ENCODE measurements around the gene CEP57.

Gene CEP57

DNA sequence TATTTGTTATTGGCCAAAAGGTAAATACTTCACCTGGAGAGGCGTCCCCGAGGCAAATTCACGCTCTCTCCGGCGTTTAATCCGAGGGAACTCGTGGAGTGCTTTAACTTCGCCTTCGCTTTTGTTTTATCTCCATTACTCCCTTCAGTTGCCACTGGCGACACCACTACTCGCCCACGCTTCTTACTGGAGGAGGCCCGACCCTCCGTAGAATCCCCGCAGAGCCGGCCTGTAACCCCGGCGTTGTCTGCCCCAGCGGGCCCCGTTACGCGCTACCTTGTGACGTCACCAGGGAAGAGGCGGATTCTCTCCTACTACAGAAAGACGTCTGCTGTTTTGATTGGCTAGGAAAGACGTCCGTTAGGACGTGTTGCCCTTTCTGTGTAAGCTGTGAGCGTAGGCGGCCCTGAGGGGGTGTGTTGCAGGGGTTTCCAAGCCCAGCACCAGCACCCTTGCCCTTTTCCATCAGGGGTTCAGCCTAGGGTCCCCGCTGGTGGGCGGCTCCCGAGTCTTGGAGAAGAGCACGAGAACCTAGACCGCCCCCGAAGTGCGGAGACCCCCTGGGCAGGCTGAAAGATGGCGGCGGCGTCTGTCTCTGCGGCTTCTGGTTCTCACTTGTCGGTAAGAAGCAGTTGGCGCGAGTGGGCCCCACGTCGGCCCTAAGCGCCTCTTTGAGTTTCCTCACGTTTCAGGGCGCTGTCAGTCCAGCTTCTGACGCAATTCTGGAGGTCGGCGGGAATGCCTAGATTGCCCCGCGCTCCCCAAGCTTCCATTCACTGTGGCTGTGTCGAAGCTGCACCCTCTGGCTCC lies at the start of gene CEP57:
Gene CEP57, plus strand, starts transcription at position 376 of the 810 bp plus-strand sequence. Its CDS starts 201 bp downstream, at position 577.
- peak; percentile 91 for DNase-seq (ENCODE audit: low spot score)

- no peak for DNase-seq (ENCODE audit: low spot score)
These were observed 40.2 kb upstream of the CEP57 start for GRCh38 chr11:95750101-95750500.

DNA sequence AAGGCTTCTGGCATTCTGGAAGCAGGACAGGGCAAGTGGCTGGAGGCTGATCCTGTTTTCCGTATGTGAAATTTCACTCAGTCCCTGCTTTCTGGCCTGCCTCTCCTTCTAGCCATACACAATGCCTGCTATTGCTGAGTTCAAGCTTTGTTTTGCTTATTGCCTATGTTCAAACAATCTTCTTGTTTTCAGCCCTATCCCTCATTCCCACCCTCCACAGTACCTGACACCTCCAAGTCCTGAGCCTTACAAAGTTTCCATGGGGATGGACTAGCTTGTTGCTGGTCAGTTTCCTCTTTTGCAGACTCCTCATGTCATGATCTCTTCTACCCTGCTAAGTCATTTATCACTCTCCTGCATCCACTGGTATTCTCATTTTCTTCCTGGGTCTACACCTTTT lies 38.8 kb upstream of the CEP57 start:
- no peak for DNase-seq (ENCODE audit: low spot score)

- DNase-seq (ENCODE audit: low spot score) = no peak
These were observed 29.4 kb upstream of the CEP57 start for GRCh38 chr11:95760941-95761340.

GRCh38 chr11:95762534-95762933 lies 27.8 kb upstream of the CEP57 start:
- no peak for DNase-seq (ENCODE audit: low spot score)

DNA sequence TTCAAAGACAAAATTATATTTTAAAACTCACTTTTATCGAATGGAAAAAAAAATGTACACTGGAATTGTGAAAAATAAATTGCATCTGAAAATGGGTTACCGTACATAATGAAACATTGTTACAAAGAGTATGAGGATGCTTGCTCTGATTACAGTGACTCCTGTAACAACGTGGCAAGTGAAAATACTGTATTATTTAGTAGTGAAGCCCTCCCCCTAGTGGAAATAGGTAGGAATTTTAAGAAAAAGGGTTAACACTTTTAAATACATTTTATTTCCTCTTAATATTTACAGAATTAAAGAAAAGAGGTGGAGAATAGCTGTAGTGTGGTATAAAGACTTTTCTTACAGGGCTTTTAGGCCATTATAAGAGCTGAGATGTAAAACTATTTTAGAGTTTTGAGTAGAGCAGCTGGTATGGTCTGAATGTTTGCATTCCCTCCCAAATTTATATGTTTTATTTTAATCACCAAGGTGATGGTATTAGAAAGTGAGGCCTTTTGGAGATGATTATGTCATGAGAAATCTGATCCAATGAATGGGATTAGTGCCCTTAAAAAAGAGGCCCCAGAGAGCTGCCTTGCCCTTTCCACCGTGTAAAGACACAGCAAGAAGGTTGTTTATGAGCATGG lies 25.9 kb upstream of the CEP57 start:
- DNase-seq (ENCODE audit: low spot score) = peak; percentile 20

DNA sequence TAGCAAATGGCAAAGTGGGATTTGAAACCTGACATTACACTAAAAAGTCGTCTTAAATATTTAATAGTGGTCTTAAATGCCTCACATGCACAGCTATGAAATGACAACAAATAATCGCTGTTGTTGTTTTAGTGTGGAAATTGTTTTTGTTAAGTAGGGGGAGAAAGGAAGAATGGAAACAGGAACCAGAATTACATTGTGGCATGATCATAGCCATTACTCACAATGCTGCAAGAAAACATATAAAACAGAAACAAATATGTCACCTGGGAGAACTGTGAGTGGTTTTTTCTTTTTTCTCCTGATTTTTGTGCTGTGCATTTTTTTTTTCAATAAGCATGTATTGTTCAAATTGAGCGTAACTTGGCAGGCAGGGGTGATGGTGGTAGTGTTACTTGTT lies 23.6 kb upstream of the CEP57 start:
- DNase-seq (ENCODE audit: low spot score) = no peak

DNA sequence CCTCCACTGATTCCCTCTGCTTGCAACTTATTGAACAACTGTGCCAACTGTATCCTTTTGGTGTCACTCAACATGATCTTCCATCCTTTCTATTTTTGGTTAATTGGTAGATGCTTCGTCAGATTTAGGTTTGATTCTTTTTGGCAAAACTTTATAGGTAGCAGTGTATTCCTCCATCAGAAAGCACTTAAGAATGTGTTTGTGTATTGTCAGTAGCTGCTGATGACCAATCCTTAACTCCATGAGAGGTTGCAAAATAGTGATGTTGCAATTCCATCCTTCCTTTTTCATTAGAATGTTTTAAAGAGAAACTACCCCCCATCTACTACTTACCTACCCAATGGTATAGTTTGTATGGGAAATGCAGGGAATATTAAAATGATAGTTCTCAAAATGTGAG lies 22.8 kb upstream of the CEP57 start:
- no peak for DNase-seq (ENCODE audit: low spot score)

GRCh38 chr11:95768521-95768920 lies 21.8 kb upstream of the CEP57 start:
- no peak for DNase-seq (ENCODE audit: low spot score)

GRCh38 chr11:95776859-95777258 lies 13.4 kb upstream of the CEP57 start:
- no peak for DNase-seq (ENCODE audit: low spot score)

- no peak for DNase-seq (ENCODE audit: low spot score)
These were observed 11.6 kb upstream of the CEP57 start for GRCh38 chr11:95778699-95779098.

DNA sequence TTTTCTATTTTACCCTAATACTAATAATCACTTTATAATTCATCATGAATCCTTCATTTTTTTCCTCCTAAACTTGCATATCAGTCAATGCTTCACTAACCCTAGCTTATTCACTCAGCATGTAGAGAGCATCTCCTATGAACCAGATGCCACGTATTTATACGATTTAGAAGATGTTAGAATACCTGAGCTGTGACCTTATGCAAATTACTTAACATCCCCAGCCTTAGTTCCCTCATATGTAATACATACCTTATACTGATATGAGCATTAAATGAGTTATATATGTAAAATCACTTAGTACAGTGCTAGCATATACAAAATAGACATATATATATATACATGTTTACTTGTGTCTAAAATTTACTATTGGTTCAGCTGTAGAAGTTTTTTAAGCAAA lies 9.8 kb upstream of the CEP57 start:
- no peak for DNase-seq (ENCODE audit: low spot score)

- DNase-seq (ENCODE audit: low spot score) = peak; percentile 32
These were observed 1.3 kb upstream of the CEP57 start for GRCh38 chr11:95788921-95789505.

DNA sequence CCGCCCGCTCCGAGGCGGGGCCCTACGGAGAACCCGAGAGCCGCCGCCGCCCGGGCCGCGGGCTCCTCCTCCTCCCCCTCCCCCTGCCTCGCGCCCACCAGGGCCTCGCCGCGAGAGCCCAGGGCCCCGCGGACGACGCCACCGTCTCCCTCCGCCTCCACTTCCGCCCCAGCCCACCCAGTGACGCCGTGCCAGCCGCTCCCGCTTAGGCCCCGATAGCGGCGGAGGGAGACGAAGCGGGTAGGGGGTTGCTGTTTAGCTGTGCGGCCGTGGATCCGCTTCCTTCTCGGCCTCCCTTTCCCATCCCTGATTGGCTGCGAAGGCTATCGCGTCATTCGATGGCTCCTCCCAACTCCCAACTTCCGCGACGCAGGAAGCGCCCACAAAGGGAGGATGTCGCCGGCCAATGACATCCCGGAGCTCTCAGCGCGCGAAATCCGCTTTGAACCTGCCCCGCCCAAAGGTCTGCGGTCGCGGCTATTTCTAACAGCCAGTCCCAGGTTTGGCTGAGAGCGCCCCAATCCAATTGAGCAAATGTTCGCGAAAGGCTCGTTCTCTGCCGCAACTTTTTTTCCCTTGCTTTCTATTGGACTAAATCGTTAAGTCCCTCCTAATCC lies 684 bp upstream of the CEP57 start, which contains the start of gene FAM76B:
Gene FAM76B, minus strand, starts transcription at position 277 of the 617 bp plus-strand sequence. CDS start 304 bp downstream, outside the sequence.
- DNase-seq (ENCODE audit: low spot score) = peak; percentile 91

- peak; percentile 14 for DNase-seq (ENCODE audit: low spot score)
These were observed 823 bp downstream of the CEP57 start for GRCh38 chr11:95790933-95791708.

DNA sequence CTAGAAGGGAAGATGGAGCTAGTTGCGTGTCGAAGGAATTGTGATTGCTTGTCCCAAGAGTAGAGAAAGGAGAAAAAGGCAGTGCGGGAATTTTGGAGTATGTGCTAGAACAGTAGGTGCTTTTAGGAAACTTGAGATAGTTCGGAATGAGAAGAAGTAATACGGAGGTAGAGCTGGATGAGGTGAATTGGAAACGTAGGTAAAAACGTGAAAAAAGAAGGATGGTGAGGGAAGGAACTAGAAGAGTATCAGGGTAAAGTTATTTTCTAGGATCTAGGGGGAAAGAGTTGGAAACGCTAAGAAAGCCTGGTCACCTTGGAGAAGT lies 1.4 kb downstream of the CEP57 start:
- no peak for DNase-seq (ENCODE audit: low spot score)

DNA sequence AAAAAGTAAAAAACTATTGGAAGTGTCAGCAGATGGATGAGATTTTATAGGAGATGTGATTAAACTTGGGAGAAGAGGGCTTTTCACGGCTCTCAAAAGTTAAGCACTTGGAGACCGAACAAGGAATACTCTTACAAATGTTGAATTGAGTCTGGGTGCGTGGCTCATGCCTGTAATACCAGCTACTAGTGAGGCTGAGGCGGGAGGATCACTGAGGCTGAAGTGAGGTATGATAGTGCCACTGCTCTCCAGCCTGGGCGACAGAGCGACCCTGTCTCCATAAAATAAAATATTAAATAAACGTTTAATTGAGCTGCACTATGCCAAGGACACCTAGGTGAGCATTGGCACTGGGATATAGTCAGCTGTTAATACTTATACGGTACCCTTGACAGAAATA lies 1.9 kb downstream of the CEP57 start:
- no peak for DNase-seq (ENCODE audit: low spot score)

DNA sequence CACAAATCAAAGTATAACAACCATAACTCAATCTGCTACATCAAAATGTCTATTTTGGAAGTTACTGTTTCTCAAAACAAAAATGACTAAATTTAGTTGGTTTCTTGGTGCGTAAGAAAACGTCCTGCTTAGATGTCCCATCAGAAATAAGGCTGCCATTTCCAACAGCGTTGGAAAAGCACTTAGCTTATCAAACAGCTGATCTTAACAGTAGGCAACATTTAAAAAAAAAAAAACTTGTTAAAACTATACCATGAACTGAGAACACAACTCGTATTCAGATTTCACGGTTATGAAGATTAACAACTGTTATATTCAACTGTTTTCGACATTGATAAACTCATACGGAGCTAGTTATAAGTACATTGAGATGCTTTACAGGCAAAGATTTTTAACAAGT lies 2.4 kb downstream of the CEP57 start:
- no peak for DNase-seq (ENCODE audit: low spot score)

- no peak for DNase-seq (ENCODE audit: low spot score)
These were observed 2.8 kb downstream of the CEP57 start for GRCh38 chr11:95793116-95793515.

- DNase-seq (ENCODE audit: low spot score) = no peak
These were observed 3.8 kb downstream of the CEP57 start for GRCh38 chr11:95794086-95794485.

- DNase-seq (ENCODE audit: low spot score) = no peak
These were observed 5.5 kb downstream of the CEP57 start for GRCh38 chr11:95795627-95796295.

- no peak for DNase-seq (ENCODE audit: low spot score)
These were observed 6.2 kb downstream of the CEP57 start for GRCh38 chr11:95796501-95796900.
